HCT116 (cell line): ENCODE results near the gene HCLS1. TPM values are rescaled to one million over a fixed set of nuclear protein-coding genes. Genes with fewer than 3 reads are reported as not detected.

Experiments
- ATAC-seq: fragments of 200-7000 bp; cut with Tn5 transposase; 2 replicates; pipeline ENCODE4 v1.9.1; 2020; ENCODE audit warnings: mild to moderate bottlenecking, moderate library complexity
- BruUV-seq: library from RNA; stranded (reverse); fragments of 400-500 nt; replicated peaks from 2 replicates; lab custom pipeline; 2021; lab: Mats Ljungman, UMichigan
- CTCF ChIA-PET: fragments of 300-600 bp; sonication (Branson Sonifier 250); formaldehyde crosslinking; loops from one replicate; lab custom pipeline; 2021; ENCODE audit warnings: antibody characterized with exemption; lab: Charles Lee
- POLR2A ChIA-PET: fragments of 300-600, 350-600 bp; sonication (Branson Sonifier 250); formaldehyde crosslinking; loops from one replicate; lab custom pipeline; 2021; ENCODE audit warnings: antibody characterized with exemption; lab: Charles Lee
- RAD21 ChIA-PET, 2 experiments: fragments of 300-600 bp; sonication (Branson Sonifier 250); formaldehyde crosslinking; loops; one replicate each; lab custom pipeline; 2023; ENCODE audit warnings: low total read pairs in 2 of 2; ENCODE audit not compliant: uncharacterized antibody in 2 of 2, unreplicated experiment in 2 of 2, low non-redundant PET in 1 of 2; lab: Charles Lee
- DNase-seq: peaks from one replicate; pipeline ENCODE4 v3.0.0-alpha.2; 2010; ENCODE audit warnings: low read depth, low spot score
- H2AFZ ChIP-seq: fragments of 200-600 bp; shearing (Covaris generic), sonication (generic); 2 replicates; pipeline ENCODE4 v1.6.1; 2017; ENCODE audit warnings: low read depth, mixed run types, mixed read lengths, antibody characterized with exemption, low read length; ENCODE audit not compliant: poor library complexity, severe bottlenecking
- H3K27ac ChIP-seq: 2 replicates; pipeline ENCODE4 v1.5.1; 2012; ENCODE audit warnings: low read depth, low read length
- H3K27me3 ChIP-seq: fragments of 200-600 bp; sonication (generic); 2 replicates; pipeline ENCODE4 v1.6.1; 2016; ENCODE audit warnings: mixed run types, low read length, mixed read lengths; ENCODE audit not compliant: insufficient read depth
- H3K36me3 ChIP-seq, 2 experiments: fragments of 200-500 bp in 1 of 2; fragments of 200-600 bp in 1 of 2; sonication (Bioruptor generic) in 1 of 2; sonication (generic) in 1 of 2; 2 replicates each; pipeline versions ENCODE4 v1.5.1 to v1.6.1; 2014 to 2016; ENCODE audit warnings: low read length in 2 of 2, inconsistent platforms in 1 of 2, mixed read lengths in 1 of 2, mixed run types in 1 of 2; ENCODE audit not compliant: insufficient read depth in 2 of 2, control insufficient read depth in 1 of 2
- H3K4me1 ChIP-seq, 2 experiments: fragments of 200-600 bp in 1 of 2; sonication (generic) in 1 of 2; 2 replicates each; pipeline versions ENCODE4 v1.5.1 to v1.6.1; 2012 to 2017; ENCODE audit warnings: low read length in 2 of 2, inconsistent platforms in 1 of 2, mild to moderate bottlenecking in 1 of 2, mixed read lengths in 1 of 2, mixed run types in 1 of 2, moderate library complexity in 1 of 2; ENCODE audit not compliant: insufficient read depth in 2 of 2, control insufficient read depth in 1 of 2
- H3K4me2 ChIP-seq: fragments of 200-600 bp; sonication (generic); 2 replicates; pipeline ENCODE4 v1.6.1; 2017; ENCODE audit warnings: mixed run types, low read length, mixed read lengths
- H3K4me3 ChIP-seq, 2 experiments: fragments of 200-600 bp in 1 of 2; sonication (generic) in 1 of 2; replicated peaks in 1 of 2; 2 replicates each; pipeline ENCODE4 v1.5.1; 2011 to 2016; ENCODE audit warnings: low read length in 2 of 2, control low read depth in 1 of 2, low read depth in 1 of 2, mild to moderate bottlenecking in 1 of 2, mixed read lengths in 1 of 2, mixed run types in 1 of 2
- H3K79me2 ChIP-seq: fragments of 200-600 bp; sonication (generic); 2 replicates; pipeline ENCODE4 v1.6.1; 2017; ENCODE audit warnings: mild to moderate bottlenecking, mixed run types, low read length, moderate library complexity, mixed read lengths; ENCODE audit not compliant: insufficient read depth
- H3K9ac ChIP-seq: fragments of 200-600 bp; sonication (generic); 2 replicates; pipeline ENCODE4 v1.6.1; 2016; ENCODE audit warnings: low read length, mixed read lengths
- H3K9me2 ChIP-seq: fragments of 200-600 bp; sonication (generic), shearing (Covaris generic); 2 replicates; pipeline ENCODE4 v1.6.1; 2017; ENCODE audit warnings: mixed run types, mild to moderate bottlenecking, moderate library complexity; ENCODE audit not compliant: insufficient read depth
- H3K9me3 ChIP-seq, 2 experiments: fragments of 200-500 bp in 1 of 2; fragments of 200-600 bp in 1 of 2; sonication (Bioruptor generic) in 1 of 2; sonication (generic) in 1 of 2; 2 replicates each; pipeline ENCODE4 v1.6.1; 2014 to 2017; ENCODE audit warnings: low read length in 2 of 2, mixed read lengths in 2 of 2, inconsistent platforms in 1 of 2, low read depth in 1 of 2, mild to moderate bottlenecking in 1 of 2, mixed run types in 1 of 2, moderate library complexity in 1 of 2; ENCODE audit not compliant: control insufficient read depth in 1 of 2, insufficient read depth in 1 of 2
- H4K20me1 ChIP-seq: fragments of 200-600 bp; sonication (generic), shearing (Covaris generic); 2 replicates; pipeline ENCODE4 v1.6.1; 2017; ENCODE audit warnings: mixed run types, mild to moderate bottlenecking, moderate library complexity; ENCODE audit not compliant: insufficient read depth
- ATF3 ChIP-seq: IDR thresholded peaks from 2 replicates; pipeline ENCODE4 v1.6.1; 2012
- ELF1 ChIP-seq: IDR thresholded peaks from 2 replicates; pipeline ENCODE4 v1.6.1; 2012; ENCODE audit warnings: low read depth, borderline replicate concordance
- JUND ChIP-seq: IDR thresholded peaks from 2 replicates; pipeline ENCODE4 v1.6.1; 2012
- MAX ChIP-seq: IDR thresholded peaks from 2 replicates; pipeline ENCODE4 v1.6.1; 2012
- REST ChIP-seq: IDR thresholded peaks from 2 replicates; pipeline ENCODE4 v1.6.1; 2012; ENCODE audit warnings: low read depth
- SIN3A ChIP-seq: IDR thresholded peaks from 2 replicates; pipeline ENCODE4 v1.6.1; 2012; ENCODE audit warnings: low read depth
- SRF ChIP-seq: IDR thresholded peaks from 2 replicates; pipeline ENCODE4 v1.6.1; 2012; ENCODE audit warnings: low read depth
- TCF7L2 ChIP-seq: IDR thresholded peaks from 2 replicates; pipeline ENCODE4 v1.7.0; 2011; ENCODE audit warnings: borderline replicate concordance, inconsistent platforms; ENCODE audit not compliant: insufficient read depth, insufficient read length; ENCODE audit errors: extremely low read depth
- YY1 ChIP-seq: IDR thresholded peaks from 2 replicates; pipeline ENCODE4 v1.6.1; 2011; ENCODE audit warnings: low read length, low read depth, moderate library complexity, mild to moderate bottlenecking; ENCODE audit not compliant: insufficient replicate concordance; ENCODE audit errors: extremely low read depth
- ZNF274 ChIP-seq: fragments of 200-500 bp; sonication (Bioruptor generic); IDR thresholded peaks from 2 replicates; pipeline ENCODE4 v1.6.1; 2014; ENCODE audit warnings: mild to moderate bottlenecking, low read depth, low read length, inconsistent platforms
- intact Hi-C: fragments of 100-400 bp; cut with micrococcal nuclease; formaldehyde crosslinking; loops from 2 replicates; pipeline ENCODE4 v1.10.0; 2022
- total RNA-seq: library from RNA; stranded (reverse); gene quantifications from one replicate; pipeline ENCODE4 v1.2.1, GENCODE V29; 2021; ENCODE audit not compliant: unreplicated experiment

HCLS1 gene
- total RNA-seq, 1 experiment from 2014 or later = 1.6 TPM

DNA sequence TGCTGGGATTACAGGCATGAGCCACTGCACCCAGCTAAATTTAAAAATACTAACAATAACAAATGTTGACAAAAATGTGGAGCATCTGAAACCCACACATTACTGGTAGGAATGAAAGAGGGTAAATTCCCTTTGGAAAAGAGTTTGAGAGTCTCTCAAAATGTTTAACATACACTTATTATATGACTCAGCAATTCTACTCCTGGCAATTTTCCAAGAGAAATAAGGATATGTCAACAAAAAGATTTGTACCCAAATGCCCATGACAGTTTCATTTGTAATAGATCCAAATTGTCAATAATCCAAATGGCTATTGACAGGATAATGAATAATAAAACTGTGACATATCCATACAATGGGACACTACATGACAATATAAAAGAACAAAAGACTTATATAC, 9.0 kb downstream of the HCLS1 start:
- BruUV-seq = no TSS peak
- Histone ChIP-seq H4K20me1 (no peaks in the 10 kb centered on the region), H3K9me2 (no peaks in the 10 kb centered on the region), H3K4me2 (no peak overlapping the region), H3K27me3 (no peaks in the 10 kb centered on the region), H3K9ac (no peak overlapping the region), H3K4me3 (no peak overlapping the region), H3K79me2 (no peaks in the 10 kb centered on the region), H3K4me1 (peaks cover 0 to 4% of the 10 kb centered on the region in 2 experiments; a peak in 1 of 4 replicates), H3K9me3 (no peaks in the 10 kb centered on the region), H3K27ac (no peak overlapping the region), H2AFZ (no peak overlapping the region), H3K36me3 (no peaks in the 10 kb centered on the region)
- intact Hi-C loops = no loop called here
- CTCF ChIA-PET = no interaction called here
- POLR2A ChIA-PET = no interaction called here
- ATAC-seq (no peak), DNase-seq (no peak)
- TF ChIP-seq TCF7L2 = no peak
- no peak for TF ChIP-seq ZNF274
- RAD21 ChIA-PET = no interaction called here

GRCh38 chr3:121649645-121650044, 11.1 kb downstream of the HCLS1 start:
- no peaks in the 10 kb centered on the region for H3K9me2 ChIP-seq
- no peak for DNase-seq
- H3K79me2 ChIP-seq = no peaks in the 10 kb centered on the region
- H3K36me3 ChIP-seq = no peaks in the 10 kb centered on the region
- no peak overlapping the region for H2AFZ ChIP-seq
- ChIA-PET RAD21 (no interaction called here), POLR2A (no interaction called here), CTCF (no interaction called here)
- H3K4me1 ChIP-seq = peaks cover 0 to 4% of the 10 kb centered on the region in 2 experiments; a peak in 1 of 4 replicates
- no peak overlapping the region for H3K27ac ChIP-seq
- TF ChIP-seq REST (no peak), ATF3 (no peak), ELF1 (no peak), MAX (no peak), JUND (no peak), SRF (no peak), YY1 (no peak), ZNF274 (no peak), SIN3A (no peak)
- H3K27me3 ChIP-seq = no peaks in the 10 kb centered on the region
- no peaks in the 10 kb centered on the region for H4K20me1 ChIP-seq
- H3K9ac ChIP-seq = no peak overlapping the region
- H3K4me2 ChIP-seq = no peak overlapping the region
- H3K4me3 ChIP-seq = no peak overlapping the region
- no peak for ATAC-seq
- intact Hi-C loops = no loop called here
- no TSS peak for BruUV-seq
- no peaks in the 10 kb centered on the region for H3K9me3 ChIP-seq
